ENCODE data around the gene CUL5.
"Not testable (repeated sequence)": the region's sequence is repeated elsewhere in the genome, so short reads cannot be mapped to it uniquely, and the experiment has no call there.

Gene CUL5

GRCh38 chr11:108097179-108097578, 88.5 kb downstream of the CUL5 start:
- Histone ChIP-seq H3K36me3 (ENCODE audit: insufficient read depth, low read length) (peaks cover 67% of the 10 kb centered on the region), H2AFZ (ENCODE audit: low read depth, low read length) (no peak overlapping the region), H3K27me3 (ENCODE audit: insufficient read depth, low read length) (no peaks in the 10 kb centered on the region)

GRCh38 chr11:108101090-108101775, 92.5 kb downstream of the CUL5 start:
- Histone ChIP-seq H3K4me3 (ENCODE audit: low read length) (no peak overlapping the region), H3K27me3 (ENCODE audit: insufficient read depth, low read length) (no peaks in the 10 kb centered on the region), H3K9me3 (ENCODE audit: low read length) (no peaks in the 10 kb centered on the region), H3K36me3 (ENCODE audit: insufficient read depth, low read length) (peaks cover 70% of the 10 kb centered on the region), H3K4me1 (ENCODE audit: insufficient read depth, low read length) (no peaks in the 10 kb centered on the region), H2AFZ (ENCODE audit: low read depth, low read length) (no peak overlapping the region)

More at GRCh38 chr11:108097179-108097578, 88.5 kb downstream of the CUL5 start:
- Histone ChIP-seq H3K4me1 (ENCODE audit: insufficient read depth, low read length) (no peaks in the 10 kb centered on the region), H3K9me3 (ENCODE audit: low read length) (no peaks in the 10 kb centered on the region), H3K4me3 (ENCODE audit: low read length) (no peak overlapping the region)

- Histone ChIP-seq H2AFZ (ENCODE audit: low read depth, low read length) (no peak overlapping the region), H3K4me3 (ENCODE audit: low read length) (no peak overlapping the region), H3K27me3 (ENCODE audit: insufficient read depth, low read length) (no peaks in the 10 kb centered on the region), H3K36me3 (ENCODE audit: insufficient read depth, low read length) (peaks cover 7% of the 10 kb centered on the region), H3K9me3 (ENCODE audit: low read length) (no peaks in the 10 kb centered on the region), H3K4me1 (ENCODE audit: insufficient read depth, low read length) (peaks cover 12% of the 10 kb centered on the region)
These were observed 102.4 kb downstream of the CUL5 start for GRCh38 chr11:108111126-108111525.

- H2AFZ ChIP-seq (ENCODE audit: low read depth, low read length) = no peak overlapping the region
- no peaks in the 10 kb centered on the region for H3K9me3 ChIP-seq (ENCODE audit: low read length)
- H3K36me3 ChIP-seq (ENCODE audit: insufficient read depth, low read length) = peaks cover 6% of the 10 kb centered on the region
- peaks cover 12% of the 10 kb centered on the region for H3K4me1 ChIP-seq (ENCODE audit: insufficient read depth, low read length)
- H3K4me3 ChIP-seq (ENCODE audit: low read length) = no peak overlapping the region
- no peaks in the 10 kb centered on the region for H3K27me3 ChIP-seq (ENCODE audit: insufficient read depth, low read length)
These were observed 103.4 kb downstream of the CUL5 start for GRCh38 chr11:108112057-108112456.

- no peaks in the 10 kb centered on the region for H3K36me3 ChIP-seq (ENCODE audit: insufficient read depth, low read length)
- no peak overlapping the region for H2AFZ ChIP-seq (ENCODE audit: low read depth, low read length)
These were observed 106.9 kb downstream of the CUL5 start for GRCh38 chr11:108115500-108116140.

GRCh38 chr11:108117746-108118371, 109.2 kb downstream of the CUL5 start:
- no peaks in the 10 kb centered on the region for H3K9me3 ChIP-seq (ENCODE audit: low read length)
- H3K27me3 ChIP-seq (ENCODE audit: insufficient read depth, low read length) = no peaks in the 10 kb centered on the region
- no peak overlapping the region for H2AFZ ChIP-seq (ENCODE audit: low read depth, low read length)
- no peaks in the 10 kb centered on the region for H3K36me3 ChIP-seq (ENCODE audit: insufficient read depth, low read length)
- H3K4me3 ChIP-seq (ENCODE audit: low read length) = no peak overlapping the region
- peaks cover 18% of the 10 kb centered on the region for H3K4me1 ChIP-seq (ENCODE audit: insufficient read depth, low read length)

More at GRCh38 chr11:108115500-108116140, 106.9 kb downstream of the CUL5 start:
- no peak overlapping the region for H3K4me3 ChIP-seq (ENCODE audit: low read length)
- no peaks in the 10 kb centered on the region for H3K27me3 ChIP-seq (ENCODE audit: insufficient read depth, low read length)
- no peaks in the 10 kb centered on the region for H3K9me3 ChIP-seq (ENCODE audit: low read length)
- H3K4me1 ChIP-seq (ENCODE audit: insufficient read depth, low read length) = peaks cover 12% of the 10 kb centered on the region

GRCh38 chr11:108120936-108121273, 112.2 kb downstream of the CUL5 start:
- peak overlapping the region; percentile 98 for H2AFZ ChIP-seq (ENCODE audit: low read depth, low read length)
- not testable (repeated sequence) for H3K4me1 ChIP-seq (ENCODE audit: insufficient read depth, low read length); H3K27me3 ChIP-seq (ENCODE audit: insufficient read depth, low read length); H3K9me3 ChIP-seq (ENCODE audit: low read length); H3K36me3 ChIP-seq (ENCODE audit: insufficient read depth, low read length)
- H3K4me3 ChIP-seq (ENCODE audit: low read length) = peak overlapping the region; percentile 88

GRCh38 chr11:108121274-108122155, 112.8 kb downstream of the CUL5 start, which contains the start of gene ACAT1:
Gene ACAT1 (plus strand): TSS chr11:108121567. CDS start chr11:108121607, 40 bp downstream.
- Histone ChIP-seq H3K9me3 (ENCODE audit: low read length) (no peaks in the 10 kb centered on the region), H3K4me3 (ENCODE audit: low read length) (peak within 1 kb of the TSS; percentile 88), H3K27me3 (ENCODE audit: insufficient read depth, low read length) (no peaks in the 10 kb centered on the region), H3K4me1 (ENCODE audit: insufficient read depth, low read length) (peaks cover 6% of the 10 kb centered on the region), H3K36me3 (ENCODE audit: insufficient read depth, low read length) (no peaks in the 10 kb centered on the region), H2AFZ (ENCODE audit: low read depth, low read length) (peak within 1 kb of the TSS; percentile 98)

- Histone ChIP-seq H3K36me3 (ENCODE audit: insufficient read depth, low read length) (no peaks in the 10 kb centered on the region), H2AFZ (ENCODE audit: low read depth, low read length) (peak overlapping the region; percentile 98), H3K9me3 (ENCODE audit: low read length) (no peaks in the 10 kb centered on the region), H3K27me3 (ENCODE audit: insufficient read depth, low read length) (no peaks in the 10 kb centered on the region), H3K4me1 (ENCODE audit: insufficient read depth, low read length) (peaks cover 6% of the 10 kb centered on the region), H3K4me3 (ENCODE audit: low read length) (peak overlapping the region; percentile 88)
These were observed 113.5 kb downstream of the CUL5 start for GRCh38 chr11:108122166-108122628.

GRCh38 chr11:108125096-108125495, 116.4 kb downstream of the CUL5 start:
- Histone ChIP-seq H3K9me3 (ENCODE audit: low read length) (no peaks in the 10 kb centered on the region), H3K27me3 (ENCODE audit: insufficient read depth, low read length) (no peaks in the 10 kb centered on the region), H2AFZ (ENCODE audit: low read depth, low read length) (no peak overlapping the region), H3K4me3 (ENCODE audit: low read length) (no peak overlapping the region), H3K36me3 (ENCODE audit: insufficient read depth, low read length) (peaks cover 6% of the 10 kb centered on the region), H3K4me1 (ENCODE audit: insufficient read depth, low read length) (peaks cover 6% of the 10 kb centered on the region)

- Histone ChIP-seq H3K27me3 (ENCODE audit: insufficient read depth, low read length) (no peaks in the 10 kb centered on the region), H2AFZ (ENCODE audit: low read depth, low read length) (no peak overlapping the region), H3K4me3 (ENCODE audit: low read length) (no peak overlapping the region), H3K4me1 (ENCODE audit: insufficient read depth, low read length) (no peaks in the 10 kb centered on the region), H3K36me3 (ENCODE audit: insufficient read depth, low read length) (peaks cover 11% of the 10 kb centered on the region), H3K9me3 (ENCODE audit: low read length) (no peaks in the 10 kb centered on the region)
These were observed 120.1 kb downstream of the CUL5 start for GRCh38 chr11:108128772-108129171.

GRCh38 chr11:108131993-108132392, 123.3 kb downstream of the CUL5 start:
- no peaks in the 10 kb centered on the region for H3K9me3 ChIP-seq (ENCODE audit: low read length)
- H3K36me3 ChIP-seq (ENCODE audit: insufficient read depth, low read length) = peaks cover 28% of the 10 kb centered on the region
- no peaks in the 10 kb centered on the region for H3K4me1 ChIP-seq (ENCODE audit: insufficient read depth, low read length)
- H2AFZ ChIP-seq (ENCODE audit: low read depth, low read length) = no peak overlapping the region
- no peaks in the 10 kb centered on the region for H3K27me3 ChIP-seq (ENCODE audit: insufficient read depth, low read length)
- H3K4me3 ChIP-seq (ENCODE audit: low read length) = no peak overlapping the region

Measured in neuron (in vitro differentiated cells).